CD4-positive, alpha-beta T cell treated with Interleukin-12 subunit alpha and Interleukin-12 subunit beta, for 1 hour (primary cell): ENCODE results near the gene BABAM2.
"Not testable (repeated sequence)": the region's sequence is repeated elsewhere in the genome, so short reads cannot be mapped to it uniquely, and the experiment has no call there.

Experiments used
- DNase-seq: peaks from one replicate; pipeline ENCODE4 v3.0.0-alpha.2; 2020

The BABAM2 gene

DNA sequence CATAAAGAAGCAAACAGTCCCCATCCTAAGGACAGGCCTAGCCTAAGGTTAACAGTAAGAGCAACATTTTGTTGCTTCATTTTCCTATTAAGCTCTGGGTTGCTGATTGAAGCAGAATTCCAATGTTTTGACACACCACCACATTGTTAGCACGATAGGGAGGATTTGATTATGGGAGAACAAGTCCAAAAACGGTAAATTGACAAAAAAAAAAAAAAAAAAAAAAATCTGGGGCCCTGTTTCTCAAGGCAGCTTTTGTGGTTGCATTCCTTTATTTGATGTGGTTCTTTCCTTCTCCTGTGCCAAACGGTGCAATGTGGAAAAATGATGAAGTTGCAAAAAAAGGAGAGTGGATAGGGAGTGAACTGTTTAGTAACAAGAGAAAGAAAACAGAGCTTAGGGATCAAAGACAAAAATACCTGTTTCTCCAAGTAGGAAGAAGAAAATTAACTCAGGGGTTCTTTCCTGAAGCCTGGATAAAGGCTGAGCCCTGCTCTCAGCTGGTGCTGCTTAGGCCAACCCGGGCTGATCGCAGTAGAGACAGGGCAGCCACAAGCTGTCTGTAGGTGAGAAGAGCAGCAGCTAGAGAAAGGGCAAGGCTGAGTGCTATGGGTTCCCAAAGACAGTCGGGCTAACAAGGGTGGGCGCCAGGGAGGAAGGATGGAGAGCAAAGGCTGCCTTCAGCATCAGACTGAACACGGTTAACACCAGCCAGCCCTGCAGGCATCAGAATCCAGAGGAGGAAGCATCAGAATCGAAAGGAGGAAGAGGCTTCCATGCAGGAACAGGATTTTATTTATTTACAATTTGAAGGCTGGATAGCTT, 334.3 kb downstream of the BABAM2 start:
- no peak for DNase-seq

GRCh38 chr2:28225473-28226080, 335.0 kb downstream of the BABAM2 start:
- DNase-seq: no peak

GRCh38 chr2:28226558-28226957, 336.0 kb downstream of the BABAM2 start:
- no peak for DNase-seq

GRCh38 chr2:28227498-28227897, 337.0 kb downstream of the BABAM2 start:
- DNase-seq: no peak

DNA sequence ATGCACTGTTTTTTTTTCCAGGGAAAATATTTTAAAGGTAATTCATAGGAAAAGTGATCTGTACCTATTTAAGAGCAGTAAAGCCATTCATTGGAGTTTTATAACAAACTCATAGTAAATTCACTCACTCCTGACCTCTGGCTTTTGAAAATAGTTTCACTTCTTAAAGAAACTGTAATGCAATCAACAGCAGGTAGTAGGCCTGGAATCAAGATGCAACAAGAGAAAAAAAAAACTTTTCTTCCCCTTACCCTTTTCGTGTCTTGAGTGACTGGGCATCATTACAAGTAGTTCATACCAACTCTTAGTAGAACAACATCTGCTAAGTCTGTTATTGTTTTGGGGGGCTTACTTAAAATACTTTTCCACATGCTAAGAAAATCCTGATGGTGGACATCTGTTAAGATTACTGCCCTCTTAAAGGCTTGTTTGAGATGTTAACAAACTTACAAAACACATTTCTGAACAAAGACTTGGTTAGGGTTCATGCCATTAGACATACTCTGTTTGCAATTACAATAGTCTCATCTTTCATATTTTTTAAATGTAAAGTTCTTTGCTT, 338.0 kb downstream of the BABAM2 start:
- DNase-seq: no peak

DNA sequence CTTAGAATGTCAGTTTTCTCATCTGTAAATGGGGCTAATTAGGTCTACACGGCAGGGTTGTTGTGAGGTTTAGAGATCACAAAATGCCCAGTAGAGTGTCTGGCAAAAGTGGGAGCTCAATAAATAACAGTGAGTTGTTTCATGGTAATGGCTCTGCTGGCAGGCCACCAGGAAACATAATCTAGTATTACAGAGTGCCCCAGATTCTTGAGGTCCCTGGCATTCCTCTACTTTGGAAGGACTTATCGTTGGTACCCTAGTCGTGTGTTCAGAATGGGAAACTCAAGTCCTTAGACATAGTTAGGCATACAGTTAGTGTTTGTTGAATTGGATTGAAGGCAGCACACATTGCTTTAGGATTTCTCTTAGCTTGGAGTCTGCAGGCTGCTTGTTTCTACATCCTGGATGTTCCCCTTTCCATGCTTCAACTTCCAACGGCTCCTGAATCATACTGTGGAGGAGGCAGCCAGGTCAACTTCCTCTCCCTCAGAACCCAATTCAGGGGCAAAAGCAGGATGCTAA, 340.6 kb downstream of the BABAM2 start:
- no peak for DNase-seq

DNA sequence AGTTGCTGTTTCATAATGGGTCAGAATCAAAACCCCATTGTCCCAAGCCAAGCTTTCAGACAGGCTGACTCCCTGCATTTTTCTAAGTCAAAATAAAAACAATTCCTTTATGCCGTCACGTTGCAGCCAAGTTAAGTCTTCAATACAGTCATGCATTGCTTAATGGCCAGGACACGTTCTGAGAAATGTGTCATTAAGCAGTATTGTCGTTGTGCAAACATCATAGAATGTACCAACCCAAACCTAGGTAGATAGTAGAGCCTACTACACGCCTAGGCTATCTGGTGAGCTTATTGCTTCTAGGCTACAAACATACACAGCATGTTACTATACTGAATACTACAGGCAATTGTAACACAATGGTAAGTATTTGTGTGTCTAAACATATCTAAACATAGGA, 341.8 kb downstream of the BABAM2 start:
- DNase-seq: no peak

DNA sequence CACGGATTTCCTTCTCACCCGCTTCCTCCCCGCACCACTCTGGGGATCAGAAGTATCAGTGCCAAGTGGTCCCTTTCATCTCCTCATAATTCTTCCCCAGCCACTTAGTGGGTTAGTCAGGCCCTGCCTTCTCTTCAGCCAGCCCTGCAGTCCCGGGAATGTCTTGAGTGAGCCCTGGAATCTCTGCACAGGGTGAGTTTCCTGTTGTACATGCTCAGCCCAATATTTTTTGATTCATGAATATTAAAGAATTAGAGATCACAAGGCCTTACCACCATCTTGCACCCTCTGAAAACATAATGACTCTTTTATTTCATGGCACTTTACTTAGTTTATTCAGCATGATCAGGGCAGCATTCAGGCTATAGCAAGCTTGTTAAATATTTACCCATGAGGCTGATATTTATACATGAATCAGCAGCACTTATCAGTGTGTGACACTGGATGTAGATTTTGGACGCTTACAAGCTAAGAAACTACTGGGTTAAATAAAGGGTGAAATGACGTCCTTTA, 342.7 kb downstream of the BABAM2 start:
- DNase-seq: no peak

- DNase-seq: no peak
Observed at GRCh38 chr2:28234807-28235206, 344.3 kb downstream of the BABAM2 start.

- DNase-seq: no peak
Observed at GRCh38 chr2:28239207-28239606, 348.7 kb downstream of the BABAM2 start.

DNA sequence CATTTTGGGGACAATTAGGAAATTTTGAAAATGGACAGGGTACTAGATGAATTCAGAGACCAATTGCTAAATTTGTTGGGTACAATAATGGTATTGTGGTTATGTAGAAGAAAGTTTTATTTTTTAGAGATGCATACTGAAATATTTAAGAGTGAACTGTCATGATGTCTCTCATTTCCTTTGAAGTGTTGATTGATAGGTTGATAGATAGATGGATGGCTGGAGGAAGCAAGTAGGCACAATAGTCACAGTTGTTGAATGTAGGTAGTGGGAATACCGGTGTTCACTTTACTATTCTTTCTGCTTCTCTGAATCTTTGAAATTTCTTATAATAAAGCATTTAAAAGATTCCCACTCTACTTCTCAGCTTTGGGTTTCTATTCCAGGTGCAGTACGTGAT, 350.4 kb downstream of the BABAM2 start:
- DNase-seq: no peak

- DNase-seq: no peak
Observed at GRCh38 chr2:28247290-28247689, 356.8 kb downstream of the BABAM2 start.

DNA sequence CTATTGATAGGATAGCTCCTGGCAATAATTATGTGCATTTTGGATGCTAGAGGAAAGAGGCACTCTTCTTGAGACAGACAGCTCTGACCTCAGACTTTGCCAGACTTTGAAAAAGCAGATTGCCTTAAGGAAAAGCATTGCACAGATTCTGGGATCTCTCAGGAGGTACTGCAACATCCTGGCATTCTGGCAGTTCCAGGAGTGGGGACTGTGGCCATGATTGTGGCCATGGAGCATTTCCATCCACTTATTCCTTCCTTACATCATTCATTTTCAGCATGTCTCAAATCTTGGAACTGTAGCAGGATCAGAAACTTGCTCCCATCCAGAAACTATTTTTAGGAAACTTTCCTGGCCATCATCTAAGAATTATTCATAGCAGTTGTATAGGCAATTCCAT, 357.2 kb downstream of the BABAM2 start:
- DNase-seq: no peak

DNA sequence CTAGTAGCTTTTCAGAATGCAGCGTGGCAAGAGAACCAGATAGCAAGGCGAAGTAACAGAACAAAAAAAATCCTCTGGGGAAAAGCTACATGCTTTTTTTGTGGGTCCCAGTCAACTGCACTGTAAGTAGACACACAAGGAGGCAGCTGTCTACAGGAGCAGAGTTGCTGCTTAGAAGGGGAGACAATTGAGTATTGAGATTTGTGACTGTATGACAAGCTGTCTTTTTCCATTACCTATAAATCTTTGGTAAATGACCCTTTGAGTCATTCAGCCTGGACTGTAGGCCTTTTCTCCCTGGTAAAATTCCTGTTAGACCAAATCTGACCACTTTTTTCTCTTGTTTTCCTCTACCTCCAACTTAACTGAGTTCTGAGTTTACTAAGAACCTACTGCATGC, 358.0 kb downstream of the BABAM2 start:
- no peak for DNase-seq

DNA sequence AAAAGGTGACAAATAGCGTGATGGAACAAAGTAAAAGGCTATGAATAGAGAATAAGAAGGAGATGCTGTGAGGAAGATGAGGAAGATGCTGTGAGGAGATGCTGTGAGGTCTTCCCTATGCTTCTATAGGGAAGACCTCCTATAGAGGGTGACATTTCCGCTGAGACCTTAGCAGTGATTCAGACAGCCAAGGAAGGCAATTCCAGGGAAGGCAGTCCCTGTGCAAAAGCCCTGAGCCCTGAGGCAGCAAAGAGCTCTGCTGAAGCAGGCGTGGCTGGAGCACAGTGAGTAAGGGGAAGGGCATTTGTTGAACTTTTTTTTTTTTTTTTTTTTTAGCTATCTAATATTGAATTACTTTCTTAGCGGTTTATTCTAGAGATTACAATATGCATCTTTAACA, 359.5 kb downstream of the BABAM2 start:
- no peak for DNase-seq

DNA sequence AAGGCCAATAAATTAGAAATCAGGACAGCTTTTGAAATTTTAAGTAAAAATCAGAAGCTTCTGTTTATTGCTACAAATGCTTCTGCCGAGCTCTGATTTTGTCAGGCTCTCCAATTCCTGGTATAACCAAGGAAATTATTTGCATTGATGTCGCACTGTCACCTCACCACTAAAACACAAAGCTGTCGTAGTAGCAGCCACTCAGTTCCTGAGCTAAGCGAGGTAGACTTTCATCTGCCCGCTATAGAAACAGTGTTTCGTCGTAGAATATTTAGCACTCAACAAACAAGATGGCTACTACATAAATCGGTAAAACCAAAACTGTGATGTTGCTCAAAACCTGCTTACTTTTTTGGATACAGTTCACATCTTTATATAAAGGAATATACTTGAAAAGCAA, 360.8 kb downstream of the BABAM2 start:
- peak; percentile 46 for DNase-seq

DNA sequence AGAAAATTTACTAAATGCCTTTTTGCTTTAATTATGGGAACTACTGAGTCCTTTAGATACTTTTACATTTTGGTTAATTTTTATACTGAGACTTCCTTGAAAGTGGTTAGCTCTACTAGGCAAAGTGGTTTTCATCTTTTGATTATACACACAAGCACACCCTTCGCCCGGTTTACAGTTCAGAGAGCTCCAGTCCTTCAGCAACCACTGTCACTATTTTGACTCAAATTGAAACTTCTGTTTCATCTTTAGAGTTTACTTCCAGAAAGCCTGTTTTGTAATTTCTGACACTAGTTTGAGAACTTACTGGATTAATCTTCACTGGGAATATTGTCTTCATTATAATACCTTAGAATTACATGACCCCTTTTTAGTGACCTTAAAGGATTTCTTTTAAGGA, 361.8 kb downstream of the BABAM2 start:
- peak; percentile 23 for DNase-seq

DNA sequence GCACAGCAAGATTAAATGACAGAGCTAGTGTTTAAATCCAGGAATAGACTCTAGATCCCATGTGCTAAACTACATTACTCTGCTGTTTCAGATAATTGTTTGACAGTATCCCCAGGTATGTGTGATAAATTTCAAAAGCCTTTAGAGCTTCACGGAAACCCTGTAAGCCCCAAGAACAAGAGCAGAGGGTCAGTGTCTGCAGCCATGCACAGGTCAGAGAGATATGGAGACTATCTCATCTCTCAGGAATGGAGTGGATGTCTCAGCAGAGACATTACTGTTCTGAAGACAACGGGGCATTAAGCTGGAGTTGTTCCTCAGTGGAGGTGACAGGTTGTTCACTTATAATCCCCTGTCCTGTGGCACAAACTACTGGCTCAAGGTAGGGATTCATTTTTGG, 363.0 kb downstream of the BABAM2 start:
- DNase-seq: no peak

DNA sequence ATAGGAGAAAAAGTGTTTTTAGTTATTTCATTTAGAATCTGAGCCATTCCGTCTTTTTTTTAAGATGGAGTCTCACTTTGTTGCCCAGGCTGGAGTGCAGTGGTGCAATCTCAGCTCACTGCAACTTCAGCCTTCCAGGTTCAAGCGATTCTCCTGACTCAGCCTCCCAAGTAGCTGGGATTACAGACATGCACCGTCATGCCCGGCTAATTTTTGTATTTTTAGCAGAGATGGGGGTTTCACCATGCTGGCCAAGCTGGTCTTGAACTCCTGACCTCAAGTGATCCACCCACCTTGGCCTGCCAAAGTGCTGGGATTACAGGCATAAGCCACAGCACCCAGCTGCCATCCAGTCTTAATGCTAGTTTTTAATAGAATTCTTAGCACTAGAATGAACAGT, 364.7 kb downstream of the BABAM2 start:
- not testable (repeated sequence) for DNase-seq

GRCh38 chr2:28257182-28257581, 366.7 kb downstream of the BABAM2 start:
- no peak for DNase-seq

GRCh38 chr2:28259226-28259625, 368.7 kb downstream of the BABAM2 start:
- not testable (repeated sequence) for DNase-seq

GRCh38 chr2:28263690-28264089, 373.2 kb downstream of the BABAM2 start:
- DNase-seq: no peak

DNA sequence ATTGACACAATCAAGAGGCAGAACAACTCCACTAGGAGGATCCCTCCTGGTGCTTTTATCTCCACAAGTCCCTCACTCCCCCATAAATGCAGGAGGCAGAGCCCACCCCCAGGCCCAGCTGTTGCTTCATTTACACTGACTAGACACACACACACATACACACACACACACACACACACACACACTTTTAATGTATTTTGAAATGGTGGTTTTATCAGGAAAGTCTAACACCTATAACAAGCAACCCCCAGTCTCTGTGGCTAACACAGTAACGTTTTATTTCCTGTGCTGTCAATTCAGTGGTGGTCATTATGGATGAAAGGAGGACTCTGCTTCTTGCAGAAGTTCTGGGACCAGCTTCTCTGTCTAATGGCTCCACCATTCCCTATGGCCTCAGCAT, 376.8 kb downstream of the BABAM2 start:
- no peak for DNase-seq

DNA sequence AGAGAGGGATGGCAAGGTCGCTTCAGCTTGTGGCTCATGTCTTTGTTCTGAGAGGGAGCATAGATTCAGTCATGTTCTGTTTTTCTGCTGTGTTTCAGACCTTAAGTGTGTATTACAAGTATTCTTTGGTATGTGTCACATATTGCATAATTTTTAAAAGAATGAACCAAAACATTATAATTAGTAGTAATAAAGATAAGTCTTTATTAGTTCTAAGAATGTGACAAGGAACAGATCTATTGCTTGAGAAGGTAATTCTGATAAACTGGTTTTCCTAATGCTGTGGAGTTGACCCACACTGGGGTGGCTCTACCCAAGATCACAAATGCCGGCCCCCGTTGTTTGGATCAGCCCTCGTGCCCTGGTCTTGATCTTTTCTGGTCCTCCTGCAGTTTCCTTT, 377.9 kb downstream of the BABAM2 start:
- no peak for DNase-seq
